BLaER1 (cell line): ENCODE data around the gene BIRC6.

Source experiments
- H3K27ac ChIP-seq: shearing (Covaris generic); formaldehyde crosslinking; 2 replicates; pipeline ENCODE4 v1.8.1; 2022
- H3K27me3 ChIP-seq: shearing (Covaris generic); formaldehyde crosslinking; 2 replicates; pipeline ENCODE4 v1.8.1; 2022
- H3K36me3 ChIP-seq: shearing (Covaris generic); formaldehyde crosslinking; 2 replicates; pipeline ENCODE4 v1.8.1; 2022
- H3K4me1 ChIP-seq: shearing (Covaris generic); formaldehyde crosslinking; 2 replicates; pipeline ENCODE4 v1.8.1; 2022
- H3K4me2 ChIP-seq: shearing (Covaris generic); formaldehyde crosslinking; 2 replicates; pipeline ENCODE4 v1.8.1; 2022
- H3K4me3 ChIP-seq: shearing (Covaris generic); formaldehyde crosslinking; 2 replicates; pipeline ENCODE4 v1.8.1; 2022
- H3K9ac ChIP-seq: shearing (Covaris generic); formaldehyde crosslinking; 2 replicates; pipeline ENCODE4 v1.8.1; 2022
- H3K9me3 ChIP-seq: shearing (Covaris generic); formaldehyde crosslinking; 2 replicates; pipeline ENCODE4 v1.8.1; 2022
- H4K20me1 ChIP-seq: shearing (Covaris generic); formaldehyde crosslinking; 2 replicates; pipeline ENCODE4 v1.8.1; 2022
- Cebpa-rat ChIP-seq: shearing (Covaris generic); IDR thresholded peaks from 2 replicates; pipeline ENCODE4 v1.8.1; 2022

BIRC6 gene

DNA sequence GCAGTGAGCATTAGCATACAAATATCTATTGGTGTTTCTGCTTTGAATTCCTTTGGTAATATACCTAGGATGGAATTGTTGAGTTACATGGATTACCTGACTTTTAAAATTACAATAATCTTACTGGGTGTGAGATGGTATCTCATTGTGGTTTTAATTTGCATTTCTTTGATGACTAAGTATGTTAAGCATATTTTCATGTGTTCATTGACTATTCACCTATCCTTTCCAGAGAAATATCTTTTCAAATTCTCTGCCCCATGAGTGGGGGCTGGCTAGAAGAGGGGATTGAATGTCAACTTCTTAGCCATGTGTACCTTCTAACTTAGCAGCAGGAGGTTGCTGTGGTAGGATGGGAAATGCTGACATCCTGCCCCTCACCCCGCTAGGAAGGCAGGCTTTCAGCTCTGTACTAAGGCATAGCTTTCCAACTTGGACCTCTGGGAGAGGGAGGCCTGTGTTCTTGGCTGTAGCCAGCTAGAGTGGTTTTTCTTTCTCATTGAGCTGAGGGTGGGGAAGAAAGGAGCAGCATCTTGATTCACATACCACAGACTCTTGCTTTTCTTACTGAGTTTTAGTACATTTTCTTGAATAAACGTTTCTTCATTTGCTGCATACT is 207.7 kb downstream of the BIRC6 start:
- Histone ChIP-seq H4K20me1 (no peaks in the 10 kb centered on the region), H3K4me2 (no peak overlapping the region), H3K4me3 (no peak overlapping the region), H3K4me1 (no peaks in the 10 kb centered on the region), H3K27ac (no peak overlapping the region), H3K9me3 (peaks cover 45% of the 10 kb centered on the region), H3K9ac (no peak overlapping the region), H3K27me3 (no peaks in the 10 kb centered on the region), H3K36me3 (peaks cover 84% of the 10 kb centered on the region)
- no peak for TF ChIP-seq Cebpa-rat

DNA sequence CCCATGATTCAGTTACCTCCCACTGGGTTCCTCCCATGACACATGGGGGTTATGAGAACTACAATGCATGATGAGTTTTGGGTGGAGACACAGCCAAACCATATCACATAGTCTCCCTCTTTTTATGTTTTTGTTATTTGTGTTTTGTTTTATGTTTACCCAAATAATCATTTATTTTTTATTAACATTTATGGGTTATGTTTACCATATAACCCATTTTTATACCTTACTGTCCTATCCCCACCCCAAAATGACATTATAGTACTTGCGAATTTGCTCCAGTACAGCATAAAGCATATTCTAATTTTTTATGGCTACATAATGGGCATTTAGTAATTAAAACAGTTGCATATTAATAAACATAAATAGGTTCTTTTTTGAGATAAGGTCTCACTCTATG is 209.1 kb downstream of the BIRC6 start:
- Histone ChIP-seq H3K27ac (no peak overlapping the region), H3K36me3 (peaks cover 80% of the 10 kb centered on the region), H3K9me3 (peaks cover 49% of the 10 kb centered on the region), H3K4me2 (no peak overlapping the region), H4K20me1 (no peaks in the 10 kb centered on the region), H3K9ac (no peak overlapping the region), H3K4me1 (no peaks in the 10 kb centered on the region), H3K27me3 (no peaks in the 10 kb centered on the region), H3K4me3 (no peak overlapping the region)
- TF ChIP-seq Cebpa-rat, result no peak

- no peak overlapping the region for H3K27ac ChIP-seq
- no peaks in the 10 kb centered on the region for H4K20me1 ChIP-seq
- H3K36me3 ChIP-seq, result peaks cover 70% of the 10 kb centered on the region
- no peaks in the 10 kb centered on the region for H3K27me3 ChIP-seq
- TF ChIP-seq Cebpa-rat, result no peak
- H3K4me3 ChIP-seq, result no peak overlapping the region
- no peaks in the 10 kb centered on the region for H3K4me1 ChIP-seq
- H3K9me3 ChIP-seq, result peaks cover 7% of the 10 kb centered on the region
- no peak overlapping the region for H3K4me2 ChIP-seq
- H3K9ac ChIP-seq, result no peak overlapping the region
These were observed 215.2 kb downstream of the BIRC6 start for GRCh38 chr2:32572030-32572429.

DNA sequence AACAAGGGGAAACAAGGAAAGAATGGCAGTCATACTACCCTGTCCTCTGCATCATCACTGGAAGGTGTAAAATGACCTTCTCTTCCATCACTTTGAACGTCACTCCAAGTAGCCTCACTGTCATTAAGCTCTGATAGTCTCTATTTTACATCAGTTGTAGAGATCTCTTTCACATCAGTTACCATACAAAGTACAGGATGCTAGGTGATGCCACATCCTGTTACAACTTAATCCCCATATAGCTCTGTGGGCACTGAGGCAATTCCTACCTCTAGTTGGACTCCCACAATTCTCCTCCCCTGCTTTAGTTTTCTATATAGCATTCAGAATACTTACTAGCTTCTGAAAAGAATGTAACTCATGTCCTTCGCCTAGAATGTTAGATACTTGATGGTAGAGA is 215.9 kb downstream of the BIRC6 start:
- H3K9ac ChIP-seq, result no peak overlapping the region
- 0 out of 2 replicates have a peak, but pooled peaks cover 3% of the 10 kb centered on the region for H3K9me3 ChIP-seq
- H4K20me1 ChIP-seq, result no peaks in the 10 kb centered on the region
- no peak for TF ChIP-seq Cebpa-rat
- no peaks in the 10 kb centered on the region for H3K27me3 ChIP-seq
- peaks cover 63% of the 10 kb centered on the region for H3K36me3 ChIP-seq
- no peaks in the 10 kb centered on the region for H3K4me1 ChIP-seq
- H3K4me2 ChIP-seq, result no peak overlapping the region
- no peak overlapping the region for H3K27ac ChIP-seq
- H3K4me3 ChIP-seq, result no peak overlapping the region

DNA sequence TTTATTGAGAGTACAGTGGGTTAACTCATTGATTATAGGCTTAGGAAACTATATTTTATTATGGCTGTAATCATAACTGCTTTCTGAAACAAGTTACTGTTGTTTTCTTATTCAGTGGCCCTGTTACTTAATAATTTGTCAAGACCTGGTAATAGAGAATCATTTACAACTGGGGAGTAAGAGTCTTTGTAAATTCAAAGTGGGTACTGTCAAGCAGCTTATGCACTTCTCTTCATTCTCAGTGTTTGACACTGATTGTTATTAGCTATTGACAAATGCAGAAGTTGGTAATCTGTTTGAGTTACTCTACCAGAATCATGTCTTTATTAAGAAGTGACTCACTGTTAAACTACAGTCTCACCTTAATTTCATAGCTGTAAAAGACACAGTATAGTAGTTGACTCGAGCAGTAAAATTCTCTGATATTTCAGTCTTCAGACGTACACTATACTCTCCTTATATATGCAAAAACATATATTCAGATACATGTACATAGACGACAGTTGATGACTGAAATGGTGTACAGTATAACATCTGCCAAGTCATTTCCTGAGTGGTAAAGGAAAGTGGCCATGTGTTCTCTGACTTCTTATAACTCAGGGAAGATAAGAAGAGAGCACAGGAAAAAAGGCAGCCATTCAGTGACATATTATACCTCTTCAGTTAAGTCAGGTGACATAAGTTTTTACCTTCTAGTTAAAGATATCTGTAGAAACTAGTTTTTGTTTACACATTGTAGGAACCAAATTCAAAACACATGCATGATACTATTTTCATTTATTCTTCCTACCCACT is 235.0 kb downstream of the BIRC6 start:
- Histone ChIP-seq H3K9me3 (no peaks in the 10 kb centered on the region), H3K27ac (peak overlapping the region; percentile 50), H4K20me1 (no peaks in the 10 kb centered on the region), H3K27me3 (no peaks in the 10 kb centered on the region), H3K4me3 (no peak overlapping the region), H3K4me2 (peak overlapping the region; percentile 21), H3K36me3 (peaks cover 27% of the 10 kb centered on the region), H3K4me1 (peaks cover 15% of the 10 kb centered on the region), H3K9ac (no peak overlapping the region)
- no peak for TF ChIP-seq Cebpa-rat

DNA sequence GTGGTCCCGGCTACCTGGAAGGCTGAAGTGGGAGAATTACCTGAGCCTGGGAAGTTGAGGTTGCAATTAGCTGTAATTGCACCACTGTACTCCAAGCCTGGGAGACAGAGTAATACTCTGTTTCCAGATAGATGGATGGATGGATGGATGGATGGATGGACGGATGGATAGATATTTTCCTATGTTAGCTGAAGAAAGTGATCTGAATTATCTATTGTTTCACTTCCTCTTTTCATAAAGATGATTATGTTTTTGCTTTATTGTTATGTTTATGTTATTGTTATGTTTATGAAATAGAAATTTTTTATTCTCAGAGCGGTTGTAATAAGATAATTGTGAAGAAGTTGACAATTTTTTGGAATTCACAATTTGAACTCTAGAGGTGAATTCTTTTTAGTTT is 237.8 kb downstream of the BIRC6 start:
- no peak overlapping the region for H3K4me2 ChIP-seq

GRCh38 chr2:32611366-32611765 is 254.5 kb downstream of the BIRC6 start:
- H3K27me3 ChIP-seq, result no peaks in the 10 kb centered on the region
- H3K4me3 ChIP-seq, result no peak overlapping the region
- no peaks in the 10 kb centered on the region for H3K4me1 ChIP-seq
- H3K27ac ChIP-seq, result no peak overlapping the region
- no peaks in the 10 kb centered on the region for H3K9me3 ChIP-seq
- peaks cover 97% of the 10 kb centered on the region for H3K36me3 ChIP-seq
- H4K20me1 ChIP-seq, result peaks cover 4% of the 10 kb centered on the region; the same call in 1 of the 2 replicates
- TF ChIP-seq Cebpa-rat, result no peak
- no peak overlapping the region for H3K9ac ChIP-seq
- H3K4me2 ChIP-seq, result no peak overlapping the region

More for the DNA sequence above, 237.8 kb downstream of the BIRC6 start:
- H3K36me3 ChIP-seq, result peaks cover 46% of the 10 kb centered on the region
- H4K20me1 ChIP-seq, result no peaks in the 10 kb centered on the region
- no peaks in the 10 kb centered on the region for H3K9me3 ChIP-seq
- TF ChIP-seq Cebpa-rat, result no peak
- no peak overlapping the region for H3K4me3 ChIP-seq
- peaks cover 15% of the 10 kb centered on the region for H3K4me1 ChIP-seq
- H3K27me3 ChIP-seq, result no peaks in the 10 kb centered on the region
- H3K27ac ChIP-seq, result no peak overlapping the region
- H3K9ac ChIP-seq, result no peak overlapping the region

DNA sequence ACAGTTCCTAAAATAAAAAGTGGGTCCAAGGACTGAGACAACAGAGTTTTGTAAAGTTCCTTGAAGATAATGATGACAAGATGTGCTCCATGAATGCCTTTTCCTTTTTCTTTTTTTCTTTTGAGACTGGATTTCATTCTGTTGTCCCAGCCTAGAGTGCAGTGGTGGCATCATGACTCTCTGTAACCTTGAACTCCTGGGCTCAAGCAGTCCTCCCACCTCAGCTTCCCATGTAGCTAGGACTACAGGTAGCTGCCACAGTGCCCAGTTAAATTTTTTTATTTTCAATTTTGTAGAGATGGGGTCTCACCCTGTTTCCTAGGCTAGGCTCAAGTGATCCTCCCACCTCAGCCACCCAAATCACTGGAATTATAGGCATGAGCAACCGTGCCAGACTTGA is 254.9 kb downstream of the BIRC6 start:
- H3K27ac ChIP-seq, result no peak overlapping the region
- H3K4me2 ChIP-seq, result no peak overlapping the region
- no peak overlapping the region for H3K4me3 ChIP-seq
- H3K9me3 ChIP-seq, result no peaks in the 10 kb centered on the region
- peaks cover 97% of the 10 kb centered on the region for H3K36me3 ChIP-seq
- TF ChIP-seq Cebpa-rat, result no peak
- H3K4me1 ChIP-seq, result no peaks in the 10 kb centered on the region
- peaks cover 4% of the 10 kb centered on the region; the same call in 1 of the 2 replicates for H4K20me1 ChIP-seq
- H3K27me3 ChIP-seq, result no peaks in the 10 kb centered on the region
- no peak overlapping the region for H3K9ac ChIP-seq

DNA sequence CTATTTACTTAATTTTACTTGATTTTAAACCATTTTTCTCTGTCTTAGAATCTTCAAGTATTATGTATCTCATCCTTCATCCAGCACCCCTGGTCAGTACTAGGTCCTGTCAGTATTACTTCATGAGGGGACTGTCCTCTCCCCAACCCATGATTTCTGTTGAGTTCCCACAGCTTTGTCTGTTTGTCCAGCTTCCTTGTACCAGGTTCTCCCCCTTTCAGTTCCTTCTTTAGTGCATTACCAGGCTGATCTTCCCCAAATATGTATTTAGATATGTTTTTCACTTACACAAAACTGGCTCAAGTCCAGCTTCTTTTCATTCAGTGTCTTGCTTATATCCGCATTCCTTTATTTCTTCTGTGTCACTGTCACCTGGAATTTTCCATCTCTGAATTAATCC is 257.3 kb downstream of the BIRC6 start:
- Histone ChIP-seq H3K9me3 (no peaks in the 10 kb centered on the region), H3K4me1 (no peaks in the 10 kb centered on the region), H3K36me3 (peaks cover 96% of the 10 kb centered on the region), H3K9ac (no peak overlapping the region), H3K4me2 (no peak overlapping the region), H4K20me1 (peaks cover 4% of the 10 kb centered on the region; the same call in 1 of the 2 replicates), H3K4me3 (no peak overlapping the region), H3K27ac (no peak overlapping the region), H3K27me3 (no peaks in the 10 kb centered on the region)
- no peak for TF ChIP-seq Cebpa-rat

GRCh38 chr2:32617599-32618189 is 260.9 kb downstream of the BIRC6 start:
- Histone ChIP-seq H3K9me3 (no peaks in the 10 kb centered on the region), H3K36me3 (peaks cover 83% of the 10 kb centered on the region), H3K4me2 (no peak overlapping the region), H3K4me1 (no peaks in the 10 kb centered on the region), H3K27me3 (no peaks in the 10 kb centered on the region), H4K20me1 (peaks cover 4% of the 10 kb centered on the region; the same call in 1 of the 2 replicates), H3K27ac (no peak overlapping the region), H3K4me3 (no peak overlapping the region), H3K9ac (no peak overlapping the region)
- TF ChIP-seq Cebpa-rat, result no peak
